T-helper 1 cell treated with Interleukin-12 subunit alpha and Interleukin-12 subunit beta and Interleukin-4 antibody, amounts not matched to agents 30 μg/mL and 1 μg/mL, for 36 hours (primary cell): ENCODE results near the gene POU2F1.

Source experiments
- H3K27ac Mint-ChIP-seq: one replicate; pipeline ENCODE4 v1.8.0; 2021; ENCODE audit warnings: mild to moderate bottlenecking, mixed read lengths
- H3K27me3 Mint-ChIP-seq: one replicate; pipeline ENCODE4 v1.8.0; 2021; ENCODE audit warnings: low read depth, mixed read lengths
- H3K36me3 Mint-ChIP-seq: one replicate; pipeline ENCODE4 v1.8.0; 2021; ENCODE audit warnings: low read depth, mixed read lengths
- H3K4me1 Mint-ChIP-seq: one replicate; pipeline ENCODE4 v1.8.0; 2021; ENCODE audit warnings: low read depth, mixed read lengths
- H3K4me3 Mint-ChIP-seq: one replicate; pipeline ENCODE4 v1.8.0; 2021; ENCODE audit warnings: mild to moderate bottlenecking, moderate library complexity, mixed read lengths
- H3K9me3 Mint-ChIP-seq: one replicate; pipeline ENCODE4 v1.8.0; 2021; ENCODE audit warnings: mixed read lengths

Gene POU2F1

GRCh38 chr1:167262836-167263235 is 42.1 kb downstream of the POU2F1 start:
- H3K36me3 Mint-ChIP-seq = peaks cover 2% of the 10 kb centered on the region
- H3K4me1 Mint-ChIP-seq = peaks cover 13% of the 10 kb centered on the region
- no peaks in the 10 kb centered on the region for H3K9me3 Mint-ChIP-seq
- no peak overlapping the region for H3K27ac Mint-ChIP-seq
- no peaks in the 10 kb centered on the region for H3K27me3 Mint-ChIP-seq
- no peak overlapping the region for H3K4me3 Mint-ChIP-seq

DNA sequence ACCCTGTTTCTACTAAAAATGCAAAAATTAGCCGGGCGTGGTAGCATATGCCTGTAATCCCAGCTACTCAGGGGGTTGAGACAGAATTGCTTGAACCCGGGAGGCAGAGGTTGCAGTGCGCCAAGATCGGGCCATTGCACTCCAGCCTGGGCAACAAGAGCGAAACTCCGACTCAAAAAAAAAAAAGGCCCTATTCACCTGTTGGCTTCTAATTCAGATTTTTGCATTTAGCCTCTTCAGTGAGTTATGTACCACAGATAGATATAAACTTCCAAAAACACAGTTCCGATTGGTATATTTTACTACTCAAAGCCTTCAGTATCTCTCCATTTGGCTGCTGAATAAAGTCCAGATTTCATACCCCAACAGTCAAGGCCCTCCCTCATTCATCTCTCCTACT is 42.7 kb downstream of the POU2F1 start:
- H3K27ac Mint-ChIP-seq = no peak overlapping the region
- H3K4me1 Mint-ChIP-seq = peaks cover 17% of the 10 kb centered on the region
- H3K27me3 Mint-ChIP-seq = no peaks in the 10 kb centered on the region

GRCh38 chr1:167263819-167264464 is 43.3 kb downstream of the POU2F1 start:
- Mint-ChIP-seq H3K4me3 (no peak overlapping the region), H3K27me3 (no peaks in the 10 kb centered on the region), H3K27ac (no peak overlapping the region), H3K36me3 (peaks cover 2% of the 10 kb centered on the region), H3K9me3 (no peaks in the 10 kb centered on the region), H3K4me1 (peaks cover 19% of the 10 kb centered on the region)

More for the DNA sequence above, 42.7 kb downstream of the POU2F1 start:
- H3K4me3 Mint-ChIP-seq = no peak overlapping the region
- peaks cover 2% of the 10 kb centered on the region for H3K36me3 Mint-ChIP-seq
- no peaks in the 10 kb centered on the region for H3K9me3 Mint-ChIP-seq

DNA sequence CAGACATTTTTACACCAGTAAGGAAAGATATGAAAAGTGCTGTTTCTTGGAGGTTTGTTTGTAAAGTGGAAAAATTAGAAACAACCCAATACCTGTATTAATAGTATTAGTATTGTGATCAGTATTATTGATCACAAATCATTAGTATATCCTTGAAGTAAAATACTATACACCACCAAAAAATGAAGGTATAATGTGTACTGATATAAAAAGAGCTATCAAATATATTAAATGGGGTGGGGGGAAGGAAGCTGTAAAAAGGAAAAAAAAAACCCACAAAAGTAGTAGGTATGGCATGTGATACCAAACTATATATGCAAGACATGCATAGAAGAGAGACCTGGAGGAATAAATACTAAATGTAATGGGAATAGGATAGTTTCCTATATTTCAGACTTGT is 46.3 kb downstream of the POU2F1 start:
- Mint-ChIP-seq H3K36me3 (no peaks in the 10 kb centered on the region), H3K4me3 (no peak overlapping the region), H3K4me1 (peaks cover 16% of the 10 kb centered on the region), H3K27ac (no peak overlapping the region), H3K9me3 (no peaks in the 10 kb centered on the region), H3K27me3 (no peaks in the 10 kb centered on the region)

- no peak overlapping the region for H3K4me3 Mint-ChIP-seq
- no peaks in the 10 kb centered on the region for H3K9me3 Mint-ChIP-seq
- H3K4me1 Mint-ChIP-seq = peaks cover 23% of the 10 kb centered on the region
- H3K36me3 Mint-ChIP-seq = no peaks in the 10 kb centered on the region
- no peak overlapping the region for H3K27ac Mint-ChIP-seq
- no peaks in the 10 kb centered on the region for H3K27me3 Mint-ChIP-seq
Observed at GRCh38 chr1:167268347-167268787, 47.7 kb downstream of the POU2F1 start.

DNA sequence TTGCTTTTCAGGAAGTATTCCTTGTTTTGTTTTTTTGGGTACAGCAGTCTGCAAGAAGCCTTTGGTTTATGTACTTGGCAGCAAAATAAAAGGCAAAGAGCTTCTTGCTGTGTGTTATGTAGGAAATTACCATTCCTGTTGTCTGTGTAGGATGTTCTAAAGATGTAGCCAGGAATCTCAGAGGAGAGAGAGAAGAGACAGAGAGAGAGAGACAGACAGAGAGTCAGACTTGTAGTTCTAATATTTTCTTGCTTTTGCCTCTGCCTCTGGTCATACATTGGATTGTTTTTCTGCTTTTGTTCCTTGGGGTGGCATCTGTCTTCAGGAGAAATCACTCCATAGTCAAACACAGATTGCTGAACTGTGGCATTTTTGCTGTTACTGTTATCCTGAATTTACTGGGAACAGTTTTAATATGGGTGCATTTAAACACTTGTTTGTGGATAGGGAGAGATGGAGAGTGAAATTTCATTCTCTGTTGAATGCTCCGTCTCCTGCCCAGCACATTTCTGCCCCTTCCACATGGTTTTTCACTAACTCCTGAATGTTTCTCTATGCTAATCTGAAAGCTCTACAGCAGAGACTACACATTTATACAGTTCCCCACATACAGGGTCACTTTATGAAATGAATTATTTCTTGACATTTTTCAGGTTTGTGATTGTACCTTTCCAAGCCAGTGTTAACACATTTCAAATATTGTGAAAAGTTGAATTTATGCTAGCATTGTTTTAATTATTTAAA is 49.8 kb downstream of the POU2F1 start:
- Mint-ChIP-seq H3K4me3 (no peak overlapping the region), H3K36me3 (no peaks in the 10 kb centered on the region), H3K27ac (no peak overlapping the region), H3K4me1 (peaks cover 23% of the 10 kb centered on the region), H3K9me3 (no peaks in the 10 kb centered on the region), H3K27me3 (no peaks in the 10 kb centered on the region)

- no peaks in the 10 kb centered on the region for H3K36me3 Mint-ChIP-seq
- no peak overlapping the region for H3K27ac Mint-ChIP-seq
- H3K27me3 Mint-ChIP-seq = no peaks in the 10 kb centered on the region
- no peak overlapping the region for H3K4me3 Mint-ChIP-seq
- peaks cover 28% of the 10 kb centered on the region for H3K4me1 Mint-ChIP-seq
- H3K9me3 Mint-ChIP-seq = no peaks in the 10 kb centered on the region
Observed at GRCh38 chr1:167272369-167272957, 51.8 kb downstream of the POU2F1 start.

DNA sequence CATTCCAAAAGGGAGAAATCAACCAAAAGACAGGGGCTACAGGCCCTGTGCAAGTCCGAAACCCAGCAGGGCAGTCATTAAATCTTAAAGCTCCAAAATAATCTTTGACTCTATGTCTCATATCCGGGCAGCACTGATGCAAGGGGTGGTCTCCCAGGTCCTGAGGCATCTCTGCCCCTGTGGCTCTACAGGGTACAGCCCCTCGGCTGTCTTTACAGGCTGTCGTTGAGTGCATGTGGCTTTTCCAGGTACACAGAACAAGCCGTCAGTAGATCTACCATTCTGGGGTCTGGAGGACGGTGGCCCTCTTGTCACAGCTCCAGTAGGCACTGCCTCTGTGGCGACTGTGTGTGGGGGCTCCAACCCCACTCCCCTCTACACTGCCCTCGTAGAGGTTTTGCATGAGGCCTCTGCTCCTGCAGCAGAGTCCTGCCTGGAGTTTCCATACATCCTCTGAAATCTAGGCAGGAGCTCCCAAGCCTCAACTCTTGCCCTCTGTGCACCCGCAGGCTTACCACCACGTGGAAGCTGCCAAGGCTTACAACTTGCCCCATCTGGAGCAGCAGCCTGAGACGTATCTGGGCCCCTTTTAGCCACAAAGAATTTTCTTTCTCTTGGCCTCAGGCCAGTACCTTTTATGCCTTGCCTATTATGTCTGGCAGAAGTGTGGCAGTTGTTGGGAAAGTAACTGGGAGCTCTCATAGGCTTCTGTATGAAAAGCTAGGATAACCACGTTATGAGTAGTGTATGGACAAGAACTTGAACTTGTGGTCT is 52.5 kb downstream of the POU2F1 start:
- H3K27ac Mint-ChIP-seq = no peak overlapping the region
- peaks cover 27% of the 10 kb centered on the region for H3K4me1 Mint-ChIP-seq
- H3K9me3 Mint-ChIP-seq = no peaks in the 10 kb centered on the region
- H3K36me3 Mint-ChIP-seq = no peaks in the 10 kb centered on the region
- H3K4me3 Mint-ChIP-seq = no peak overlapping the region
- no peaks in the 10 kb centered on the region for H3K27me3 Mint-ChIP-seq

- Mint-ChIP-seq H3K4me1 (peaks cover 24% of the 10 kb centered on the region), H3K4me3 (no peak overlapping the region), H3K27me3 (no peaks in the 10 kb centered on the region), H3K9me3 (no peaks in the 10 kb centered on the region), H3K27ac (no peak overlapping the region), H3K36me3 (no peaks in the 10 kb centered on the region)
Observed at GRCh38 chr1:167274061-167274460, 53.4 kb downstream of the POU2F1 start.

- Mint-ChIP-seq H3K36me3 (no peaks in the 10 kb centered on the region), H3K27me3 (no peaks in the 10 kb centered on the region), H3K9me3 (no peaks in the 10 kb centered on the region), H3K4me3 (no peak overlapping the region), H3K4me1 (peaks cover 20% of the 10 kb centered on the region), H3K27ac (peak overlapping the region; percentile 61)
Observed at GRCh38 chr1:167276969-167277368, 56.3 kb downstream of the POU2F1 start.

GRCh38 chr1:167278497-167278896 is 57.8 kb downstream of the POU2F1 start:
- Mint-ChIP-seq H3K4me3 (no peak overlapping the region), H3K27me3 (no peaks in the 10 kb centered on the region), H3K36me3 (no peaks in the 10 kb centered on the region), H3K9me3 (no peaks in the 10 kb centered on the region), H3K4me1 (peaks cover 13% of the 10 kb centered on the region), H3K27ac (no peak overlapping the region)

DNA sequence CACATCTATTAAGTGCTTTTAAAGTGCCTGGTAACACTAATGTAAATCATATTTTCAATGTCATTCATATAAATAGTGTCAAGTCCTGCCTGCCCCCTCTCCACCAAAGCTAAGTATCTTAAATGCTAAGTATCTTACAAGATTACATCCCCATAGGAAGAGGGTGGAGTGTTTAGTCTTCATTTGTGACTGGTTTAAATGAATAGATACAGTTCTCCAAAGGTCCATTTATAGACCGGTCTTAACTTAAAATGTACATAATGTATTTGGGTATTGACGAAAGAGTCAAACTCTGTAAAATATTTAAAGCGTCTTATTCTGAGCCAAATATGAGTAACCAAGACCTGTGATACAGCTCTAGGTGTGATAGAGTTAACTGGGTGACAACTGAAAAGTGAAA is 60.2 kb downstream of the POU2F1 start:
- Mint-ChIP-seq H3K27ac (no peak overlapping the region), H3K27me3 (no peaks in the 10 kb centered on the region), H3K4me3 (no peak overlapping the region), H3K36me3 (no peaks in the 10 kb centered on the region), H3K9me3 (no peaks in the 10 kb centered on the region), H3K4me1 (peaks cover 16% of the 10 kb centered on the region)

DNA sequence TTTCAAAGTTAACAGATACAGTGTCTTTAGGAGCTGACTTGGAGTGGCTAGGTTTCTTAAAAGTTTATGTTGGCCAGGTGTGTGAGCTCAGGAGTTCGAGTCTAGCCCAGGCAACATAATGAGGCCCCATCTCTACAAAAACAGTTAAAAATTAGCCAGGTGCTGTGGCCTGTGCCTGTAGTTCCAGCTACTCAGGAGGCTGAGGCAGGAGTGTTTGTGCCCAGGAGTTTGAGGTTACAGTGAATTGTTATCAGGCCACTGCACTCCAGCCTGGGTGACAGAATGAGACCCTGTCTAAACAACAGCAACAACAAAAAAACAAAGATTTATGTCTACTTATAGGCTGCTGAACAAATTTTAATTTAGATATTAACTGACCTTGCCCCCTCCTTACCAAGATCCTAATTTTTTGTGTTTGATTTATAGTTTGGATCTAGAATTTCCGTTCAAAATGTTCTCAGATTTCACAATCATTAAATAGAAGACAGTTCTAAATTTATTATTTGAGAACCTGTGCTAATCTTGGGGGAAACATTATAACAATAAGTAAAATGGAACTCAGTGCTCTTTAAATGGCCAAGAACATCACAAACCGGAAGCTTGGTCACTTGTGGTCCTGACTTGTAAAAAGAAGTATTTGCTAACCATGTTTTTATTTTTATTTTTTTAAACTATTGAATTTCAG is 67.8 kb downstream of the POU2F1 start:
- Mint-ChIP-seq H3K4me3 (no peak overlapping the region), H3K27me3 (no peaks in the 10 kb centered on the region), H3K36me3 (peaks cover 2% of the 10 kb centered on the region), H3K27ac (no peak overlapping the region), H3K4me1 (peaks cover 4% of the 10 kb centered on the region), H3K9me3 (no peaks in the 10 kb centered on the region)

DNA sequence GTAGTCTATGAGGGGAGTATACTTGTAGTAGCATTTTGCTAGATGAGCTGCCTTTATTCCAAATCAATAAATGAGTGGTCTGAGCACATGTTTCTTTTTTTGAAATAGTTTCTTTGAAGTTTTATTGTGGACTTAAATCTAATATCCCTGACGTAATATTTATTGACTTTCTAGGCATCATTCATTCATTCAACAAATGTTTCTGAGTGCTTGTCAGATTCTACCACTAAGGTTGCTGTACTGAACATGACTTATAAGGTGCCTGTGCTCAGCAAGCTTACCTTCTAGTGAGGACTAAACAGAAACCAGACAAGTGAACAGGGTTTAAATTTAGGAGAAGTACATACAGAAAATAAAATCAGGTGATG is 68.4 kb downstream of the POU2F1 start:
- no peaks in the 10 kb centered on the region for H3K27me3 Mint-ChIP-seq
- peaks cover 4% of the 10 kb centered on the region for H3K36me3 Mint-ChIP-seq
- H3K4me1 Mint-ChIP-seq = peaks cover 4% of the 10 kb centered on the region
- no peaks in the 10 kb centered on the region for H3K9me3 Mint-ChIP-seq
- H3K4me3 Mint-ChIP-seq = no peak overlapping the region
- no peak overlapping the region for H3K27ac Mint-ChIP-seq
